ENCODE results near the gene RNASE13. TPM values are rescaled to one million over a fixed set of nuclear protein-coding genes. Genes with fewer than 3 reads are reported as not detected.

RNASE13 gene
- total and polyA plus RNA-seq, 2 experiments from 2014 or later = not detected

DNA sequence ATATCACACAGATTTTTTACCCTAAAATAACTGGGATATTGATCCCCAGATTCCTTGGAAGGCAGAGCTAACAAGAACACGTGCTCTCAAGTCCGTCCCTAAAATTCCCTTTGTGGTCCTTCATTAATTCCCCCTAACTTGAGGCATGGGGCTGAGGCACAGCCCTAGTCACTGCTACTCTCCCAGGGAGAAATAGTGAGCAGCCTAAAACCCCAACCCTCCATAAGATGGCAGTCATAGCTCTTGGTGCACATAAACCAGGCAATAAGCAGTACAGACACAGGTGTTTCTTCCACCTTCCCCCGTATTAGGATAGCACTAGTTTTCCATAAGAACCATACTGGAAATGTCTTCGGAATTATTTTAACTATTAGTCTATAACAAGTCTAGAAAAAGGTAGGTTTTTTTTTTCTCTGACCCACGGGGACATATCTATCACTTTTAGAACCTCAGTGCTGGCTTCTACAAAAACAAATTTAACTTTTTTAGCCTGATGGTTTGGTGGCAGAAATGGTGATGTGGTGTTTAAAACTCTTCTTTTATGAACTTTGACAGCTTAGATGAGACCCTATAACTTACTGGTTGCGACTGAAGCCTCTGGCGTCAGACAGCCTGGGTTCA is 32.4 kb upstream of the RNASE13 start:
- Histone ChIP-seq H3K4me1 (ENCODE audit: insufficient read depth) (peaks cover 4% of the 10 kb centered on the region), H3F3A (replicated peaks; ENCODE audit: low read depth) (peaks cover 17% of the 10 kb centered on the region), H3K4me3 (no peak overlapping the region), H2AFZ (no peak overlapping the region), H3K79me2 (replicated peaks; ENCODE audit: insufficient read depth) (no peaks in the 10 kb centered on the region), H3K27ac (ENCODE audit: low read depth) (no peak overlapping the region), H3K36me3 (ENCODE audit: insufficient read depth) (no peaks in the 10 kb centered on the region), H4K20me1 (replicated peaks; ENCODE audit: insufficient read depth) (no peaks in the 10 kb centered on the region; the same call in 1 of the 2 replicates), H3K9me2 (ENCODE audit: insufficient read depth) (no peaks in the 10 kb centered on the region), H3K27me3 (ENCODE audit: insufficient read depth) (peaks cover 27% of the 10 kb centered on the region), H3K4me2 (no peak overlapping the region)
- no peak for TF ChIP-seq ZNF331 (CRISPR knock-in tag; IDR thresholded peaks at IDR 0.05; ENCODE audit: low read depth)
- TF ChIP-seq CTCF (conservative IDR thresholded peaks at IDR 0.05; ENCODE audit: low read depth in 2 of 2) = peak; percentile 35 to 66
- no peak for TF ChIP-seq ZNF114 (CRISPR knock-in tag; IDR thresholded peaks at IDR 0.05)
- Mint-ChIP-seq H3K27me3 (ENCODE audit: insufficient read depth, low read depth, poor library complexity) (peaks cover 22% of the 10 kb centered on the region), H3K4me3 (no peak overlapping the region), H3K9me3 (no peaks in the 10 kb centered on the region), H3K36me3 (ENCODE audit: low read depth) (peaks cover 3% of the 10 kb centered on the region; the same call in 2 of the 3 replicates), H3K4me1 (peaks cover 25% of the 10 kb centered on the region), H3K27ac (no peak overlapping the region)
- DNase-seq (ENCODE audit: low spot score) (peak; percentile 49), ATAC-seq (no peak)

DNA sequence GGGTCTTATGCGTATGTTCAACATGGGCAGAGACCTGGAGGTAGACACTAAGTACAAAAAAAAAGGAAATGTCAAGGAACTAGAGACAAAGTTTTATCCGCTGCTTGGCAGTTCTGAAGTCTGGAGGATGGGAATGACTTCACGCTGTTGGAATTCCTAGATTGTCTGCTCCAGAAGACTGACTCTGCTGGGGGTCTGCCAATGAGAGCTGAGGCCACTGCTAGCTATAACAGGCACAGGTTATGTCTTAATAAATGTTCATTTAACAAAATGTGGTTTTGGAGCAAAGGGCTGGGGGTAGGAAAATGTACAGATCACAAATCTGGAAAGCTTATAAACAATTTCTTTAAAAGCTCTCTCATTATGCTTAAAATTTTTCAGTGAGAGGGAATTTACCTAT is 28.9 kb upstream of the RNASE13 start:
- Mint-ChIP-seq H3K36me3 (ENCODE audit: low read depth) (no peaks in the 10 kb centered on the region), H3K27me3 (ENCODE audit: insufficient read depth, low read depth, poor library complexity) (peaks cover 6% of the 10 kb centered on the region), H3K9me3 (no peaks in the 10 kb centered on the region), H3K4me1 (peaks cover 19% of the 10 kb centered on the region), H3K4me3 (no peak overlapping the region), H3K27ac (peak overlapping the region; percentile 24; the same call in 1 of the 2 replicates)
- H3K36me3 ChIP-seq (ENCODE audit: insufficient read depth) = no peaks in the 10 kb centered on the region
- no peak overlapping the region for H3K4me3 ChIP-seq
- DNase-seq (ENCODE audit: low spot score) = peak; percentile 23
- no peaks in the 10 kb centered on the region for H4K20me1 ChIP-seq (replicated peaks; ENCODE audit: insufficient read depth)
- no peak overlapping the region for H3K4me2 ChIP-seq
- H3K27me3 ChIP-seq (ENCODE audit: insufficient read depth) = peaks cover 19% of the 10 kb centered on the region
- H3K9me2 ChIP-seq (ENCODE audit: insufficient read depth) = no peaks in the 10 kb centered on the region
- H3K27ac ChIP-seq (ENCODE audit: low read depth) = no peak overlapping the region
- H2AFZ ChIP-seq = no peak overlapping the region
- no peaks in the 10 kb centered on the region for H3K79me2 ChIP-seq (replicated peaks; ENCODE audit: insufficient read depth)
- H3F3A ChIP-seq (replicated peaks; ENCODE audit: low read depth) = no peaks in the 10 kb centered on the region
- H3K4me1 ChIP-seq (ENCODE audit: insufficient read depth) = no peaks in the 10 kb centered on the region
- no peak for ATAC-seq
- no peak for TF ChIP-seq ETS1 (IDR thresholded peaks at IDR 0.05)
- TF ChIP-seq EZH2phosphoT487 (IDR thresholded peaks at IDR 0.05; ENCODE audit: unreplicated experiment) = no peak
- no peak for TF ChIP-seq ZNF114 (CRISPR knock-in tag; IDR thresholded peaks at IDR 0.05)
- TF ChIP-seq CREB1 (CRISPR knock-in tag; IDR thresholded peaks at IDR 0.05; ENCODE audit: low read depth) = no peak
- TF ChIP-seq POLR2AphosphoS5 (IDR thresholded peaks at IDR 0.05; ENCODE audit: low read depth) = no peak
- no peak for TF ChIP-seq STAT1 (IDR thresholded peaks at IDR 0.05; ENCODE audit: unreplicated experiment)
- no peak for TF ChIP-seq NANOG (IDR thresholded peaks at IDR 0.05; ENCODE audit: borderline replicate concordance)
- TF ChIP-seq EZH2 (IDR thresholded peaks at IDR 0.05; ENCODE audit: low read depth, unreplicated experiment) = no peak
- TF ChIP-seq, protein P1, sequence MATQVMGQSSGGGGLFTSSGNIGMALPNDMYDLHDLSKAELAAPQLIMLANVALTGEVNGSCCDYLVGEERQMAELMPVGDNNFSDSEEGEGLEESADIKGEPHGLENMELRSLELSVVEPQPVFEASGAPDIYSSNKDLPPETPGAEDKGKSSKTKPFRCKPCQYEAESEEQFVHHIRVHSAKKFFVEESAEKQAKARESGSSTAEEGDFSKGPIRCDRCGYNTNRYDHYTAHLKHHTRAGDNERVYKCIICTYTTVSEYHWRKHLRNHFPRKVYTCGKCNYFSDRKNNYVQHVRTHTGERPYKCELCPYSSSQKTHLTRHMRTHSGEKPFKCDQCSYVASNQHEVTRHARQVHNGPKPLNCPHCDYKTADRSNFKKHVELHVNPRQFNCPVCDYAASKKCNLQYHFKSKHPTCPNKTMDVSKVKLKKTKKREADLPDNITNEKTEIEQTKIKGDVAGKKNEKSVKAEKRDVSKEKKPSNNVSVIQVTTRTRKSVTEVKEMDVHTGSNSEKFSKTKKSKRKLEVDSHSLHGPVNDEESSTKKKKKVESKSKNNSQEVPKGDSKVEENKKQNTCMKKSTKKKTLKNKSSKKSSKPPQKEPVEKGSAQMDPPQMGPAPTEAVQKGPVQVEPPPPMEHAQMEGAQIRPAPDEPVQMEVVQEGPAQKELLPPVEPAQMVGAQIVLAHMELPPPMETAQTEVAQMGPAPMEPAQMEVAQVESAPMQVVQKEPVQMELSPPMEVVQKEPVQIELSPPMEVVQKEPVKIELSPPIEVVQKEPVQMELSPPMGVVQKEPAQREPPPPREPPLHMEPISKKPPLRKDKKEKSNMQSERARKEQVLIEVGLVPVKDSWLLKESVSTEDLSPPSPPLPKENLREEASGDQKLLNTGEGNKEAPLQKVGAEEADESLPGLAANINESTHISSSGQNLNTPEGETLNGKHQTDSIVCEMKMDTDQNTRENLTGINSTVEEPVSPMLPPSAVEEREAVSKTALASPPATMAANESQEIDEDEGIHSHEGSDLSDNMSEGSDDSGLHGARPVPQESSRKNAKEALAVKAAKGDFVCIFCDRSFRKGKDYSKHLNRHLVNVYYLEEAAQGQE (IDR thresholded peaks at IDR 0.05; ENCODE audit: unreplicated experiment) = no peak
- no peak for TF ChIP-seq JUNB (IDR thresholded peaks at IDR 0.05; ENCODE audit: unreplicated experiment)
- TF ChIP-seq CTCF (conservative IDR thresholded peaks at IDR 0.05; ENCODE audit: low read depth in 2 of 2) = no peak
- no peak for TF ChIP-seq ZNF331 (CRISPR knock-in tag; IDR thresholded peaks at IDR 0.05; ENCODE audit: low read depth)
